Measurements from ENCODE around the gene SZRD1.
A peak's percentile ranks its signal among the peaks of the same experiment; 100 is the strongest.

The SZRD1 gene, protein sequence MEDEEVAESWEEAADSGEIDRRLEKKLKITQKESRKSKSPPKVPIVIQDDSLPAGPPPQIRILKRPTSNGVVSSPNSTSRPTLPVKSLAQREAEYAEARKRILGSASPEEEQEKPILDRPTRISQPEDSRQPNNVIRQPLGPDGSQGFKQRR

DNA sequence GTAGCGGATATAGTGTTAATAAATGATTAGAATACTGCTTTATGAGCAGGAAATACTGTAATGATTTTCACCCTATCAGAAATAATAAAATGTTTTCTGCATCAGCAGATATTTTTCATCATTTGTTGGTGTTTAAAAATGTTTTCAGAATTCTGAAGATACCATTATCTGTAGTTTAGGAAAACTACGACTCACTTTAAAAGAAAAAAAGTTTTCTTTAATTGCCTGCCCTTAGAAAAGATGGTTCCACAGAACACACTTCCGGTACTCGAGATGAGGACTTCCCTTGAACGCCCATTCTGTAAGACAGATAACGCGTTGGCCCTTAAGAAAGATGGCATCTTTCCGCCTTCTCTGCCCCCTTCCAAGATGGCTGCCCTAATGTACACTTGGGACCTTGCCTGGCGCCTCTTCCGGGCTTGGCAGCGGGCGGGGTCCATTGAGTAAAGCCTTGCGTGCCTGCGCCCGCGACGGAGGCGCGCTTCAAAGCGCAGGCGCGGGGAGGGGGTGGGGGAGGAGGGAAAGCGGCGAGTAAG is at the start of gene SZRD1:
Gene SZRD1 (plus strand): TSS at position 521 of the 536 bp plus-strand sequence. CDS start 16 bp downstream, outside the sequence.
- TF ChIP-seq, protein P1, sequence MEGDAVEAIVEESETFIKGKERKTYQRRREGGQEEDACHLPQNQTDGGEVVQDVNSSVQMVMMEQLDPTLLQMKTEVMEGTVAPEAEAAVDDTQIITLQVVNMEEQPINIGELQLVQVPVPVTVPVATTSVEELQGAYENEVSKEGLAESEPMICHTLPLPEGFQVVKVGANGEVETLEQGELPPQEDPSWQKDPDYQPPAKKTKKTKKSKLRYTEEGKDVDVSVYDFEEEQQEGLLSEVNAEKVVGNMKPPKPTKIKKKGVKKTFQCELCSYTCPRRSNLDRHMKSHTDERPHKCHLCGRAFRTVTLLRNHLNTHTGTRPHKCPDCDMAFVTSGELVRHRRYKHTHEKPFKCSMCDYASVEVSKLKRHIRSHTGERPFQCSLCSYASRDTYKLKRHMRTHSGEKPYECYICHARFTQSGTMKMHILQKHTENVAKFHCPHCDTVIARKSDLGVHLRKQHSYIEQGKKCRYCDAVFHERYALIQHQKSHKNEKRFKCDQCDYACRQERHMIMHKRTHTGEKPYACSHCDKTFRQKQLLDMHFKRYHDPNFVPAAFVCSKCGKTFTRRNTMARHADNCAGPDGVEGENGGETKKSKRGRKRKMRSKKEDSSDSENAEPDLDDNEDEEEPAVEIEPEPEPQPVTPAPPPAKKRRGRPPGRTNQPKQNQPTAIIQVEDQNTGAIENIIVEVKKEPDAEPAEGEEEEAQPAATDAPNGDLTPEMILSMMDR (IDR thresholded peaks at IDR 0.05; ENCODE audit: insufficient read depth, low read length, missing control alignments) = no peak
- DNase-seq (ENCODE audit: low read depth, low spot score) = peak; percentile 98
- H3K4me3 ChIP-seq (ENCODE audit: low read depth, low read length) = peak within 1 kb of the TSS; percentile 87
- ChIA-PET CTCF (interaction anchor here (1.1 to 7.4 kb wide), 4 partner anchors 13 to 286 kb away, joined by 3 to 119 read pairs (median 50); partner anchors contain the start of gene FBXO42), POLR2A (no interaction called here)

DNA sequence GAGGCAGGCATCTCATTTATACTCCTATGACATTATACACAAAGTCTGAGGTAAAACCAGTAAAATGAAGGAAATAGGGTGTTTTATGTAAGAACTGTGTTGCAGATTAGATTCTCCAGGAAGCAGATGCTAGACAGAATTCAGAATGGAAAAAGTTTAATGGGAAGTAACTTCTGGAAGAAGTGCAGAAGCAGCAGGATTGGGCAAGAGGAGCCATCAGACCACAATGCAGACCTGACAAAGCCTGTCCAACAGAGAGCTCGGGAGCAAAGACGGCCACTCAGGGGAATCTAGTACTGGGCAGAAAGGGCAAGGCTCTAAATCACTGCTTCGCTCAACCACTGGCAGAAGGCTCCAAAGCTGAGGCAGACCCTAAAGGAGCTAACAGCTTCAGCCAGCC is 48.5 kb upstream of the SZRD1 start:
- POLR2A ChIA-PET = no interaction called here
- H3K4me3 ChIP-seq (ENCODE audit: low read depth, low read length) = no peak overlapping the region
- TF ChIP-seq, protein P1 (IDR thresholded peaks at IDR 0.05; ENCODE audit: insufficient read depth, low read length, missing control alignments) = no peak
- CTCF ChIA-PET = interaction anchor here (1.6 kb wide), 1 partner anchor 20 kb away, joined by 3 read pairs; no protein-coding TSS in a partner anchor
- no peak for DNase-seq (ENCODE audit: low read depth, low spot score)

DNA sequence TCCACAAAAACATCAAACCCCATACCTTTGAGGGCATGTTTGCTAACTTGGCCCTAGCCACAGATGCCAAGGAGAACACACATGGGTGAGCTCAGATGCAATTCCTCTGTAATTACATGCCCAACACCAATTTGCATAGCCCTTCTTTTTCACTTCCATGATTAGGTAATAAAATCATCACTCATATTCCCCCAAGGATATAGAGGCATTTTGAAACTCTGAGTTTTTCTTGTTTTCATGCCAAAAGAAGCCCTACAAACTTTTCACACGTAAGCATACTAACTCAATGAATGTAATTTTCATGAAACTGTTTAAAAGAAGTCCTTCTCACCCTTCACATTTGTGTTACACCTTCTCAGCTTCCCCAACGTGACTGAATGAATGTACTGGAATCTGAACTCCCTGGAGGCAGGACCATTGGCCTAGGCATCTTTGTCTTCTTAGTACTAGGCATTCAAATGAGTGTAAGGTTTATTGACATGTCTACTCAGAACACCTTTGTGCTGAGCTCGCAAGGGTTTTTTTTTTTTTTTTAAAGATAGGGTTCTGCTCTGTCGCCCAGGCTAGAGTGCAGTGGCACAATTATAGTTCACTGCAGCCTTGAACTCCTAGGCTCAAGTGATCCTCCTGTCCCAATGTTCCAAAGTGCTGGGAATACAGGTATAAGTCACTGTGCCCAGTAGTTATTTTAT is 45.7 kb upstream of the SZRD1 start:
- TF ChIP-seq, protein P1 (IDR thresholded peaks at IDR 0.05; ENCODE audit: insufficient read depth, low read length, missing control alignments) = no peak
- ChIA-PET CTCF (interaction anchor here (1.0 to 1.2 kb wide), 2 partner anchors 15 to 42 kb away, joined by 3 read pairs; no protein-coding TSS in a partner anchor), POLR2A (no interaction called here)
- no peak overlapping the region for H3K4me3 ChIP-seq (ENCODE audit: low read depth, low read length)
- DNase-seq (ENCODE audit: low read depth, low spot score) = no peak

DNA sequence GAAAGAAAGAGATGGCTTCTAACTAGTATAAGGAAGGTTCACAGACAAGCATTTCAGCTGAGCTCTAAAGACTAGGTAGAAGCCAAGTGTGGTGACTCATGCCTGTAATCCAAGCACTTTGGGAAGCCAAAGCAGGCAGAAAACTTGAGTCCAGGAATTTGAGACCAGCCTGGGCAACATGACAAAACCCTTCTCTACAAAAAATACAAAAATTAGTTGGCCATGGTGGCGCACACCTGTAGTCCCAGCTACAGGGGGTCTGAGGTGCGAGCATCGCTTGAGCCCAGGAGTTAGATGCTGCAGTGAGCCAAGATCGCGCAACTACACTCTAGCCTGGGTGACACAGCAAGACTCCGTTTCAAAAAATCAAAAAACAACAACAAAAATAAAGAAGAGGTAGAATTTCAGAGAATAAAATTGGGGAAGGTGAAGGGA is 42.6 kb upstream of the SZRD1 start:
- peak; percentile 33 for DNase-seq (ENCODE audit: low read depth, low spot score)
- ChIA-PET POLR2A (no interaction called here), CTCF (interaction anchor here (0.7 to 2.0 kb wide), 5 partner anchors 14 to 247 kb away, joined by 3 to 7 read pairs (median 3); partner anchors contain the start of gene FBXO42)
- H3K4me3 ChIP-seq (ENCODE audit: low read depth, low read length) = no peak overlapping the region
- TF ChIP-seq, protein P1 (IDR thresholded peaks at IDR 0.05; ENCODE audit: insufficient read depth, low read length, missing control alignments) = no peak

DNA sequence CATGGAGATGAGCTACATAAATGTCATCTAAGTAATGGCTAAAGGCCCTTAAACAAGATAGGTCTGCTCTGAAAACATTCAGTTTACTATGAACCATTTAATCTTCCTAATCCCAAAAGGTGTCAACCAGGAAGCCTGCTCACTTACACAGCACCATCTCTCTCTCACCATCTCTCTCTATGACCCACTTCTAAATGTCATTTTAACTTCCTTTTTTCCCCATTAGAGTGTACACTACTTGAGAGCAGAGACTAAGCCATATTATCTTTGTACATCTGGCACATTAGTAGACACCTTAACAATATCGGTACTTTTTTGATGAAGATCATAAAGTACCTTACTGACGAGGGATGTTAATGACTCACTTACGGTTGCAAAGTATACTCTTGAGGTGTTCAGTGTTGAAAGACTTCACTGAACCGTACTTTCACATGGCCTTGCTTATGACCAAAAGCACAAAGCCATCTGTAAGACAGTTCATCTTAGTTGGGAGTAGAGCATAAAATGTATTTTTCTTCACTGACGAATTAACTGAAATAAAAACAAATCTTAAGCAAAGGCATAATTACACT is 40.1 kb upstream of the SZRD1 start:
- POLR2A ChIA-PET = no interaction called here
- no peak for DNase-seq (ENCODE audit: low read depth, low spot score)
- CTCF ChIA-PET = no interaction called here
- no peak overlapping the region for H3K4me3 ChIP-seq (ENCODE audit: low read depth, low read length)
- TF ChIP-seq, protein P1 (IDR thresholded peaks at IDR 0.05; ENCODE audit: insufficient read depth, low read length, missing control alignments) = no peak
